ENCODE results near the gene GRM5.

GRCh38 chr11:88619656-88620385 is 446.0 kb downstream of the GRM5 start:
- TF ChIP-seq CTCF (IDR thresholded peaks at IDR 0.05) (no peak), POLR2A (IDR thresholded peaks at IDR 0.05) (no peak), POLR2AphosphoS5 (IDR thresholded peaks at IDR 0.05) (no peak)

Measured in prostate gland (tissue), 2 donors.